NCI-H2196 treated with DMSO at 0.1 percent for 48 hours (cell line): ENCODE measurements around the gene TSPAN9.

Experiments
- DNase-seq: peaks from one replicate; lab custom pipeline; 2025; ENCODE audit not compliant: unreplicated experiment; lab: John Stamatoyannopoulos, UW

The TSPAN9 gene

DNA sequence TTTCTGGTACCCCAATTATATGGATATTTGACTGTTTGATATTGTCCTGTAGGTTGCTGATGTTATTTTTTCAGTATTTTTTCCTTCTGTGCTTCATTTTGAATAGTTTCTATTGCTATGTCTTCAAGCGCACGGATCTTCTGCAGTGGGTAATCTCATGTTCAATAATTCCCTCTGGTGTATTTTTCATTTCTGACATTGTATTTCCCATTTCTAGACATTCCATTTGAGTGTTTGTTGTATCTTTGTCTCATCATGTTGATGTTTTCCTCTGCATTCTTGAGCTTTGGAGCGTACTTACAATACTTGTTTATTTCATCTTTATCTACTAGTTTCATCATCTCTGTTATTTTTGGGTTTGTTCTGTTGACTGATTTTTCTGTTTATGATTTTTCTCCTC lies 22.0 kb downstream of the TSPAN9 start:
- DNase-seq = no peak

DNA sequence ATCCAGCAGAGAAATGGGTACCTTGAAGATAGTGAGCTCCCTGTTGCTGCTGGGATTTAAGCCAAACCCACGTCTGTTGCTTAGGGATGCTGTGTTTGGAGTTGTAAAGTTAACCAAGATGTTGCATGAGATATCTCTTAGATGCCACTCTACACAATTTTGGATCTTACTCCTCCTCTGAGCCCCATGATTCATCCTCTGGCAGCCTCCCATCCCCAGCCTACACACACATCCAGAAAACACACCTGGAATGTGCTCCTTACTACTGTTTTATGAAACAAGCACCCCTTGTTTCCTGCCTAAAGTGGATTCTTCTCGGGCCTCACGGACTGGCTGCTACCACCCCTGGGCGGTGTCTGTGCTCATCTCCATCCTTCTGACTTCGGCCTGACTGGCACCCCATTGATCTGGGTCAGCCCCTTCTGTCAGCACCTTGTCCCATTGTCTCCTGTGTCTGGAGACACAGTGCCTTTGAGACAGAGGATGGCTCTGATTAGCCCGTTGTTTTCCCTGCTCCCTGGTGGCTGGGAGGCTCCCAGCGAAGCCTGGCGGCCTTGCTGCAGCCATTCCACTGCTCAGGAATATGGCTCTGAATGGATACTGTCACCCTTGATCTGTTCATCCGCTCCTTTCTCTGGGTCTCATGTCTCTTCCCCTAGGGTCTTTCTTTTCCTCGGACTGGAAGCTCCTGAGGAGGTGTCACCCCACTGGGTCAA lies 24.3 kb downstream of the TSPAN9 start:
- DNase-seq = no peak

DNA sequence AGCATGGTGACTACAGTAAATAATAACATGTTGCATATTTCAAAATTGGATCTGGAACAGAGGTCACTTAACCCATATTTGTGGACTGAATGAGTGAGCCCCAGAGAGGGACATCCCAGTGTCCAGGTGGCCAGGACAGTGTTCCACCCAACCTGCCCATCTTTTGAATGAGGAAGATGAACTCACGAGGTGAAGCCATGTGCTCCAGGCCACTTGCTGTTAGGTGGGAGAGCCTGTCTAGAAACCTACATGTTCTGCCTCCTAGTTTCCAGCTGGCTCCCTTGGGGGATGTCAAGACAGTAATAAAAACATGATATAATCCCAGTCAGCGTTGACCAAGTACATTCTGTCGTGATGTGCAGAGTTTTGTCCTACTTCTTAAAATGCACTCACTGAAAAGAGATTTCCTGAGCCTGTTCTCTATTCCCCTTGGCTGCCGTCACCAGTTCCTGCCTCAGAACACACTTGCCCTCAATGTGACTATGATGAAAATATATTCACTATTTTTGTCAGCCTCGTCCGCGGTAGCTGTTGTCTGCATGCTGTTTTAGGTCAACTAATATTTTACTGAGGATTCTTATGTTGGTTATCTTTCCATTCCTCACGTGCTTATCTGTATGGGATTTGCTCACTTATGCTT lies 25.7 kb downstream of the TSPAN9 start:
- no peak for DNase-seq

DNA sequence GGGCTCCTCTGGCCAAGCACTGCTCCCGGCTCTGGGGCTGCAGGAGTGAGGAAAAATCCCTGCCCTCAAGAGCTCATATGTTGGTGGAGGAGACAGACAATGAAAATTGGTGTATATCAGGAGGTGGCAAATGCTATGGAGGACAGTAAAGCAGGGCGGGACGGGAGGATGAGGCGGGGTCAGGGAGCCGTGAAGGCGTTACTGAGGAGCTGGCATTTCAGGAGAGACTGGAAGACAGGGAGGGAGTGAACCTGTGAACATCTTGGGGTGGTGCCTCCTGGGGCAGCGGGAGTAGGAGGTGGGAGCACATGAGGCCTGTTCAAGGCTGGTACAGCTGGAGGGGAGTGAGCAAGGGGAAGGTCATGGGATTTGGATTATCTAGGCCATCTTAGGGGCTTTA lies 26.6 kb downstream of the TSPAN9 start:
- DNase-seq = no peak

DNA sequence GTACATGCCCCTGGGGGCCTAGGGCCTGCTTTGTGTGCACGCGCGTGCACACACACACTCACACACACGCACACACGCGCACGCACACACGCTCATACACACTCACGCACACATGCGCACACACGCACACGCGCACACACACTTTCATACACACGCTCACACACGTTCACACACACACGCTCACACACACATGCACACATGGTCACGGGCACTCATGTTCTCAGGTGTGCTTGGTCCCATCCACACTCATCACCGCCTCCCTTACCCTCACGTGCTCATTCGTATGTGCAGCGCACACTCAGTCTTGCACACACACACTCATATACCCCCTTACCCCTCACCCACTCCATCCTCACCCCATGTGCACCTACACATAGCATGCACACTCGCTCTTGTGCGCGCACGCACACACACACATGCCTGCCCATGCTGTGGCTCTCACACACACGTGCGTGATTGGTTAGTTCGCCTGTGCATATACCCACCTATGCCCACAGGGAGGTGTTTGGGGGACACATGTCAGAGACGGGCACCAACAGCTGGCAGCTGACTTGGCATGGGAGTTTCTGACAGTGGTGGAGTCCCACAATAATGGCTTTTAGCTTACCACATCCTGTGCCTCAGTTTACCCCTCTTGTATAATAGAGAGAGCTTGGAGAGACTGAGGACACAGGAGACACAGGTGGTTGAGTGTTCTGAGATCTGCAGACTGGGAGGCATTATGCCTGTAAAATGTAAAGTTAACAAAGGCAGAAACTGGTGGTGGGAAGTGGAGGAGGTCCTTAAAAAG lies 28.7 kb downstream of the TSPAN9 start:
- no peak for DNase-seq

DNA sequence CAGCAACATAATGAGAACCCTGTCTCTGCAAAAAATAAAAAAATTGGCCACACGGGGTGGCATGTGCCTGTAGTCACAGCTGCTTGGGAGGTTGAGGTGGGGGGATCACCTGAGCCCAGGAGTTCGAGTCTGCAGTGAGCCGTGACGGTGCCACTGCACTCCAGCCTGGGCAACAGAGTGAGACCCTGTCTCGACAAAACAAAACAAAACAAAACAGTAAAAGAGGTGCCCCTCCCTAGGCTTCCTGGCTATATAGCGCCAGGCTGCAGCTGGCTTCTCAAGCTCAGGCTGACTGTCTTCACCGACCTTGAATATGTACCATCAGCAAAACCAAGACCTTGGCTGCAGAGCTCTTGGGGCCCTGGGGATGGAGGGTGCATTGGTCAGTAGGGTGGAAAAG lies 29.4 kb downstream of the TSPAN9 start:
- no peak for DNase-seq

DNA sequence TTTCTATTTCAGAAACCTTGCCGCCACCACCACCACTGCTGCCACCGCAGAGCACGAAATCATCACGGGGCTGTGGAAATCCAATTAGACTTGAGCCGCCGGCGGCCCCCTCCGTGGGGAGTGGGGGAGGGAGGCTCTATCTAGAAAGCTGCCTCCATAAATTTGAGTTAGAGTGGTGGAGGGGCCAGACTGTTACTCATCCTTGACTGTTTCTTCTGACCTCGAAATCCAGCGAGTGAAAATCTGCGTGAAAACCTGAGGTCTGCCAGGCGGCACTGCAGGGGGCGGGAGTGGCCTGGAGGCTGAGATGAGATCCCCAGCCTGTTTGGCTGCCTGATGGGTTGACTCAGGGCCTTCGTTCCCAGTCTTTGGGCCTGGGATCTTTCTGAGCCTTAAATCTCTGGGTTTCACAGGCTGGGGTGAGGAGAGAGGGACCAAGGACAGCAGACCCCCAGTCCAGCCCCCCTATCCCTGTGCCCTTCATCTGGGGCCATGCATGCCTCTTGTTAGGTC lies 29.9 kb downstream of the TSPAN9 start:
- no peak for DNase-seq

DNA sequence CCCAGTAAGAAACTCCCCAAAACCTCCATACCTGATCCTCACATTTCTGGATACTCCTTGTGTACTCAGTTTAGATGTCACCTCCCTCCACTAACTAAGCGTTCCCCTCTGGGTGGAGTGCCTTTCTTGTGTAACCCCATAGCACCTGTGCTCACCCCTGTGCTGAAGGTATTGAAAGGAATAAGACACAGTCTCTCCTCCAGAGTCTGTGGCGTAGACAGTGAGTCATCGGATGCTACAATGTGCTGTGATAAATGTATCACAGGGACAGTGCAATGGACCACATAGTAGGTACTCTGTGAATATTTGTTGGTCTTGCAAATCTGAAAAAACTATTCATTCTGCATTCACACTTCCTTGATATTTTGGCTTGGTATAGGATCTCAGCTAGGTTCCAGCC lies 30.8 kb downstream of the TSPAN9 start:
- no peak for DNase-seq

DNA sequence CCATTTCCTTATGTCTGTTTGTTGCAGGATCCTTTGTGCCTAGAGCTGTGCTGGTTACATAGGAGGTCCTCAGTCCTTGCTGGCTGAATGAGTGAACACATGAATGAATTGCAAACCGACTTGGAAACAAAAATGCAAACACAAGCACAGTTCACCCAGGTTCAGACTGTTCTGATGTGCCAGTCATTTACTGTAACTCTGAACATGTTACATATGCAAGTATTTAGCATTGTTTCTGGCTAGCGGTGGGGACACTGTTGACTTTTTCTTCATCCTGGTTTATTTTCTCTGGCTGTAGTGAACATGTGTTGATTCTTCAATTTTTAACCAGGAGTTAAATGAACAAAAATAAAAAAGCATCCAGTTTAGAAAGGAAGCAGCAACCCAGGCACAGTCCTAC lies 33.4 kb downstream of the TSPAN9 start:
- DNase-seq = no peak

DNA sequence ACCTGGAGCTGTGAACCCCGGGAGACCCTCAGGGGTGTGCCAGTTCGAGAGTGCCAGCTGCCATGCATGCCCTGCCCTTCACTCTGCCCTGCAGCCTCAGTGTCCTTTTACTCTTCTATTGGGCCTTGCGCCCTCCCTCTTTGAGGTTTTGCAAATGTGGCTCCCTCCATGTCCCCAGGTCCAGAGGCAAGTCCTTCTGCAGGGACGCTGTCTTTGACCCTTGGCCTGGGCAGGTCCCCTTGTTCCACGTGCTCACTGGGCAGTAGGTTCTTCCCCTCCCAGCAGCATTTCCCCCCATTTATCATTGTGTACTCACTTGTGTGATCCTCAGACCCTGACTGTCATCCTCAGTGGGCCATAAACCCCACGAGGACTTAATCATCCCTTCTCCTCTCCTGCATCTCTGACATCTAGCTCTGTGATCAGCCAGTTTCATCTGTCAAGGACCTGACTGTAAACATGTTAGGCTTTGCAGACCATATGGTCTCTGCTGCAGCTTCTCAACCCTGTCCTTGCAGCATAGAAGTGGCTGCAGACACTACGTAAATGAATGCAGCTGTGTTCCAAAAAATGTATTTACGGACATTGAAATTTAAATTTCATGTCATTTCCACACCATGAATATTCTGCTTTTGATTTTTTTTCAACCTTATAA lies 36.6 kb downstream of the TSPAN9 start:
- no peak for DNase-seq

DNA sequence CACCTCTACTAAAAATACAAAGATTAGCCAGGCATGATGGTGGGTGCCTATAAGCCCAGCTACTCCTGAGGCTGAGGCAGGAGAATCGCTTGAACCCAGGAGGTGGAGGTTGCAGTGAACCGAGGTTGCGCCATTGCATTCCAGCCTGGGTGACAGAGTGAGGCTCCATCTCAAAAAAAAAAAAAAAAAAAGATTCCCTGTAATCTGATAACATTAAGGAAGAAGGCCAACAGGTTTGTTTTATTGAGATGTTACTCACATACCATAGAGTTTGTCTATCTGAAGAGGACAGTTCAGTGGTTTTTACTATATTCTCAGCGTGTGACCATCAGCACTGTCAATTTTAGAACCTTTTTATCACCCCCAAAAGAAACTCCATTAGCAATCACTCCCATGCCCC lies 37.5 kb downstream of the TSPAN9 start:
- DNase-seq = no peak

DNA sequence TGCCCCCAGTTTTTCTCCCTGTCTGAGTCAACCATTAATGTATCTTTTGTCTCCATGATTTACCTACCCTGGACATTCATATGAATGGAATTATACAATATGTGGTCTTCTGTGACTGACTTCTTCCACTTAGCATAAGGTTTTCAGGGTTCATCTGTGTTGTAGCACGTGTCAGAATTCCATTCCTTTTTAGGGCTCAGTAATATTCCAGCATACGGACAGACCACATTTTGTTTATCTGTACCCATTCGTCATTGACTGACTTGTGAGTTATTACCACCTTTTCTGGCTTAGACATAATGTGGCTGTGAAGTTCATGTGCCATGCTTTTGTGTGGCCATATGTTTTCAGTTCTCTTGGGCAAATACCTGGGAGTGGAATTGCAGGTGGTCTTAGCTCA lies 37.9 kb downstream of the TSPAN9 start:
- DNase-seq = no peak

DNA sequence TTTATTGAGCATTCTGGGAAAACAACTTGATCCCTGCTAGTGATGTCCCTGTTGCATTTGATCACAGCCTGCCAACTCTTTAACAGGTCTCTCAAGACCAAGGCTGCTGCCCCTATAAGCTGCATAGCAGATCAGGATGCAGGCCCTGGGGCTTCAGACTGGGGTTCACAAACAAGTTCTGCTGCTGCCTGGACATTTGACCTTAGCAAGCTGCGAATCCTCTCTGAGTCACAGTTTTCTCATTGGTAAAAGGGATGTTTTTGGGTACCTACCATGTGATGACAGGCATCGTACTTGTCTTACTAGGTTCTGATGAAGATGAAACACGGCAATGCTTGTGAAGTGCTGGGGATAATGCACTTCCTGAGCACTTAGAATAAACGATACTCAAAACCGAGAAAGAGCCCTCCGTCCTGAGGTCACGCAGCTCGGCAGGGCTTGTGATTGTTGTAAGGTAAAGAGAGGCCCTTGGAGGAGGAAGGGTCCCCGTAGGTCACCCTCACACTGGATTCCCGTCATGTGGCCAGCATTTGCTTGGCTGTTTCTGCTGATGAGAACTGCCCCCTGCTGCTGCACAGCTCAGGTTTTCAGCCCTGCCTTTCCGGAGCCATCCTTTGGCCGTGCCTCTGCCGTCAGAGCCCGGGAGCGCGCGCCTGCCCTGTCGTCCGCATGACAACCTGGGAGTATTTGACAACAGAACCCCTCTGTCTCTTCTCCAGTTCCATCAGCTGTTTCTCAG lies 39.1 kb downstream of the TSPAN9 start:
- no peak for DNase-seq

DNA sequence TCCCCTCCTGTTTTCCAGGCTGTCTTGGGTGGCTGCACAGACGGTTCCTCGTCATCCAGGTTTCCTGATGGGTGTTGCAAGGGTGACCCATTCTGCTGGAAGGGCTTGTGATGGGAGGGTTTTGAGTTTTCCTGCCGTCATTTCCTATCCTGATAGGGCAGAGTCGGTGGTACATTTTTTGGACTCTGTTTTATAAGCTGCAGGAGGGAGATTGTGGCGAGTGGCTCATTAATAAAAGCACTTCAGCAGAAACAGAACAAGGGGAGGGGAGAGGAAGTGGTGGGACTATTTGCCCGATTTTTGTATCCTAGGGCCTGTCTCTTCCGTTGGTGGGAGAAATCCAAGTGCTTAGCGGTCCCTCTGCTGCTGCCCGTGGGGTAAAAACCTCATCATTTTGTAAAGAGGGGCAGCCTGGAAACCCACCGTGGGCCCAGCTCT lies 40.0 kb downstream of the TSPAN9 start:
- DNase-seq = no peak

DNA sequence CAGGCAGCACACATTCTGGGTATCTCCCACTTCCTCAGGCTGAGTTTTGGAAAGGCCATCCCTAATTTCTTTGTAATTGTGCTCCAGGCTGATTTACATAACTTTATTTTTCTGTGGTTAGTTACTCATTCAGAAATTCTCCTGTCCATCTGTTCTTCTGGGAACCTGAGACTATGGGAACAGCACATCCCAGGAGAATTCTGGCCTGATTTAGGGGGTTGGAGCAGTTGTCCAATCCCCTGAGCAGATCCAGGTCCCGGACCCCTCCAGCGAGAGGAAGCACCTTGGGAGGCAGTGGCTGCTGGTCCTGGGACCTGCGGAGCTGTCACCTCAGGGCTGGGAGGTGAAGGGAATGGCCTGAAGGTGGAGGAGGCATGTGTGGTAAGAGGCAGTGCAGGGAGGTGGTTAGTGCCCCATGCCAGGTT lies 40.4 kb downstream of the TSPAN9 start:
- DNase-seq = no peak

DNA sequence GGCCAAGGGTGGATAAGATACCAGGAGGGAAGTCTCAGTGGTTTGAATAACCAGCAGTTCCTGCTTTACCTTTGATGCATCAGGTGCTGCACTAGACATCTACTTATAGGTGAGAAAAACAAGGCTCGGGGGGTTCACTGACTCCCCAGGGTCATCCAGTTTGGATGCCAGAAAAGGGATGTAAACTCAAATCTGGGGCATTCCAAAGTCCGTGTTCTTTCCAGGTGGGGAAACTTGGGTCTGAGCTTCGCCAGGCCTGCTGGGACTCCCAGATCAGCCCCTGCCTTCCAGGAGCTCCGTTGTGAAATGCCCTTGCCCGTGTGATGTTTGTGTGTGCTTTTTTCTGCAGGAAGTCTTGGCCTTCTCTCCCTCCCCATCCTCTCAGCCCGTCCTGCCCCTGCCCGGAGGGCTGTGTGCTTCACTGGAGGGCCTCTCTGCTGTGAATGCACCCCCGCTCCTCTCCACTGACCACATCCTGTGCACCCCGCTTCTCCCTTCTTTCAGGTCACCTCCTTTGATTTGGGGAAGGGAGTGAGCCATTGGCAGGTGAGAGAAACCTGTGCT lies 42.1 kb downstream of the TSPAN9 start:
- DNase-seq = no peak

DNA sequence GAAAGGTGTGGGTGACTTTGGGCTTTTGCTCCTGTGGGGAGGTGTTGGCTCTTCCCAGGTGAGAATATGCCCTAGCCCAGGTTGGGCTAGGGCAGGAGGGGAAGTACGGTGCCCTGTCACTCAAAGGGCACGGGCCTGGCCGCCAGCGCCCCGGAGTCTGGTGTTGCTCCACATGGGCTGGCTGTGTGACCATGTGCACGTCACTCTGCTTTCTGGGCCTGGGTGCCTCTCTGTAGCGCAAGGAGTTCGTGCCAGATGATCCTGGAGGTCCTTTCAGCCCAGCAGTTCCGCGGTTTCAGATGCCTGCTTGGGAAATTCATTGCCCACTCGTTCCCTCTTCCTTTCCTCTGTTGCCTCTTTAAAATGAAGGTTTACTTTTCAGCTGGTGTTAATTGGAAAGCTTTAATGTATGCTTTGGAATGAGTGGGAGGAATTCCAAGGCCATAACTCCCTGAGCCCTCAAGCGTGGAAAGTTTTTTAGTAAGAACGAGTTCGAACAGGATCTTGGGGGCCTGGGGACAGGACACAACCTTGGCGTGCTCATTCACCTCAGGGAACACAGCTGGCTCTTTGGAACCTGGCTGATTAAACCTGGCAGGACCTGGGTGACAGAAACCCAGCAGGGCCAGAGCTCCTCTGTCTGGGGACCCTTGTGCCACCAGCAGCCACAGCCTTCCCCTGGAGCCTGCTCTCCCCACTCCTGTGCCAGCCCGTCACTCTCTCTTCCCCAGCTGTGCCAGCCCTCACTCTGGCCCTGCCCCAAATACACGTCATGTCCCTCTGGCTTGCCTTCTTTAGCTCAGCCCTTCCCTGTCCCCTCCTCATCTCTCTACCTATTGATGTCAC lies 42.8 kb downstream of the TSPAN9 start:
- no peak for DNase-seq

DNA sequence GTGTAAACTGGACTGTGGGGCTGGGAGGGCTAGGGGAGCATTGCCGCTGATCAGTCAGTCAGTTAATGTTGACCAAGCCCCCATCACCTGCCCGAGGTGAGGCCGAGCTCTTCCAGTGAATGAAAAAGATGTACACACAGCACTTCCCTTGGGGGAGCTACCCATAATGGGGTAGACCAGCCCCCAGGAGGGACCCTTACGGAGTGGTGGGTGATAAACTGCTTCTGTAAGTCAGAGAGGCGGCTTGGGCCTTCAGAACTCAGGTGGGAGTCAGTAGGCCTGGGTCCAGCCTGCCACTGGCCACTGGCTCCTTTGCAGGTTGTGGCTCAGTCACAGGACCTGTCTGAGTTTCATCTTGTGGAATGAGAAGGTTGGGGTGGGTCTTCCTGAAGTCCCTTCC lies 43.5 kb downstream of the TSPAN9 start:
- DNase-seq = no peak

DNA sequence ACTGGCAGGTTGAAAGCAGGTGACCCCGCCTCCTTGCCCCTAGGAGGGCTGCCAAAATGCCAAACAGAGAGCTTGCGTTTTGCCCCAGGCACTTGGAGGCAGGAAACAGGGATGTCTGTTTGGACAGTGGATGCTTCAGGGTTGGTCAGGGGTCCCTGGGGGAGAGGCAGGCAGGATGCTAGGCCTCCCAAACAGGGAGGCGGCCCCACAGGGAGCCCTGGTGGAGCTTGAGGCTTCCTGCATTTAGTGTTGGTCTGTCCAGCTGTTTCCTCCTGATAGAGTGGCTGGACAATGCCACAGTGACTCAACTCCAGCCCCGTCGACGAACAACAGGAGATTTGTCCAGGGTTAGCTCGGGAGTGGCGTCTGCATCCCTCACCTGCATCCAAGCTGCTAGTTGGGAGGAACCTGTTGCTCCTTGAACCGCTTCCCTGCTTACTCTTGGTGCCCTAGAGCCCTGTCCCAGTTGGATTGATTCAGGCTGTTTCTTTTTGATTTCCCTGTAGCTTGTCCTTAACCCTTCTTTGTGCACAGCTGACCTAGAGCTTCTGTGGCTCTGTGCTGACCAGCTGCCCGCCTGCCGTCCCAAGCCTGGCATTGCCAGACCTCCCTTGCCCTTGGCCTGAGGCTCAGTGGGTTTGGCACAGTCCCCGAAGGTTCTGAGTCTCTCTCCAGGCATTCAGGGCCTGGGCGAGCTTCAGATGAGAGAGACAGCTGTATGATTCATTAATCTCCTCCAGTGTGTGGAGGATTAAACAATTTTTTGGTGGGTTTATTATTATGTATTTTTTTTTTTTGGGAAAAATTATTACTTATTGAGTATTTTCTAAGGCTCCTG lies 45.9 kb downstream of the TSPAN9 start:
- DNase-seq = peak; percentile 11
